Keratinocyte (primary cell): ENCODE data around the gene PLA2G15. TPM values are rescaled to one million over a fixed set of nuclear protein-coding genes. Genes with fewer than 3 reads are reported as not detected.
A peak's percentile ranks its signal among the peaks of the same experiment; 100 is the strongest.

ENCODE experiments used
- DNase-seq: peaks from one replicate; pipeline ENCODE4 v3.0.0-alpha.2; 2011; ENCODE audit warnings: low read depth, missing footprints, low spot score
- FAIRE-seq: peaks from 2 replicates; lab custom pipeline; 2011; peaks lifted over from hg19 to GRCh38; lab: Jason Lieb, UNC
- H2AFZ ChIP-seq: 2 replicates; pipeline ENCODE4 v1.6.0; 2012; ENCODE audit warnings: low read length, control low read depth, inconsistent platforms; ENCODE audit not compliant: control insufficient read depth
- H3K27ac ChIP-seq: 2 replicates; pipeline ENCODE4 v1.5.1; 2011; ENCODE audit warnings: low read length; ENCODE audit not compliant: control insufficient read depth, insufficient read depth
- H3K27me3 ChIP-seq: 3 replicates; pipeline ENCODE4 v1.6.0; 2011; ENCODE audit warnings: low read length; ENCODE audit not compliant: control insufficient read depth, insufficient read depth; ENCODE audit errors: extremely low read depth
- H3K36me3 ChIP-seq, 2 experiments: 2 replicates in 1 of 2; 3 replicates in 1 of 2; pipeline ENCODE4 v1.5.1; 2011; ENCODE audit warnings: low read length in 2 of 2, mild to moderate bottlenecking in 1 of 2; ENCODE audit not compliant: control insufficient read depth in 2 of 2, insufficient read depth in 2 of 2; ENCODE audit errors: extremely low read depth in 1 of 2
- H3K4me1 ChIP-seq: 3 replicates; pipeline ENCODE4 v1.5.1; 2011; ENCODE audit warnings: low read length; ENCODE audit not compliant: control insufficient read depth, insufficient read depth; ENCODE audit errors: extremely low read depth
- H3K4me2 ChIP-seq: 3 replicates; pipeline ENCODE4 v1.6.0; 2011; ENCODE audit warnings: low read depth, low read length; ENCODE audit not compliant: control insufficient read depth, insufficient read depth; ENCODE audit errors: extremely low read depth
- H3K4me3 ChIP-seq, 3 experiments: fragments of 200-600 bp in 1 of 3; sonication (generic) in 1 of 3; 2 replicates in 2 of 3; 3 replicates in 1 of 3; pipeline ENCODE4 v1.5.1; 2011 to 2016; ENCODE audit warnings: low read length in 3 of 3, mild to moderate bottlenecking in 3 of 3, control low read depth in 2 of 3, inconsistent platforms in 1 of 3, low read depth in 1 of 3, mixed read lengths in 1 of 3, mixed run types in 1 of 3, moderate library complexity in 1 of 3; ENCODE audit not compliant: control insufficient read depth in 2 of 3, insufficient read depth in 2 of 3; ENCODE audit errors: extremely low read depth in 1 of 3
- H3K79me2 ChIP-seq: 2 replicates; pipeline ENCODE4 v1.6.0; 2012; ENCODE audit warnings: low read length; ENCODE audit not compliant: control insufficient read depth, insufficient read depth
- H3K9ac ChIP-seq: 3 replicates; pipeline ENCODE4 v1.6.0; 2011; ENCODE audit warnings: low read length; ENCODE audit not compliant: control insufficient read depth, insufficient read depth; ENCODE audit errors: extremely low read depth
- H3K9me1 ChIP-seq: 3 replicates; pipeline ENCODE4 v1.6.0; 2011; ENCODE audit warnings: low read length; ENCODE audit not compliant: control insufficient read depth, insufficient read depth; ENCODE audit errors: extremely low read depth
- H3K9me3 ChIP-seq: 2 replicates; pipeline ENCODE4 v1.5.1; 2012; ENCODE audit warnings: low read depth, low read length; ENCODE audit not compliant: control insufficient read depth
- H4K20me1 ChIP-seq: 3 replicates; pipeline ENCODE4 v1.6.0; 2011; ENCODE audit warnings: low read length; ENCODE audit not compliant: control insufficient read depth, insufficient read depth; ENCODE audit errors: extremely low read depth
- CTCF ChIP-seq, 3 experiments: IDR thresholded peaks in 1 of 3; conservative IDR thresholded peaks in 1 of 3; optimal IDR thresholded peaks in 1 of 3; 2 replicates in 2 of 3; 3 replicates in 1 of 3; pipeline versions ENCODE3 to v1.5.1; 2011; ENCODE audit warnings: low read length in 3 of 3, mild to moderate bottlenecking in 3 of 3, moderate library complexity in 2 of 3, control low read depth in 1 of 3, inconsistent platforms in 1 of 3; ENCODE audit not compliant: insufficient read depth in 2 of 3; ENCODE audit errors: extremely low read depth in 1 of 3
- EZH2 ChIP-seq: IDR thresholded peaks from one replicate; pipeline ENCODE4 v1.6.1; 2012; ENCODE audit warnings: inconsistent platforms, mild to moderate bottlenecking, low read length, moderate library complexity
- dilution Hi-C: fragments of 300-500 bp; cut with MboI; formaldehyde crosslinking; loops from one replicate; pipeline ENCODE4 v1.7.0; 2020; ENCODE audit warnings: low sequenced_read_pairs; ENCODE audit not compliant: extremely low pct_ligation_motif_present
- polyA plus RNA-seq, 5 experiments: library from polyadenylated mRNA; depleted of rRNA in 3 of 5; stranded (reverse) in 3 of 5; stranded (forward) in 1 of 5; unstranded in 1 of 5; fragments of >200 nt; gene quantifications; 1 replicate in 1 of 5; 2 replicates in 3 of 5; 3 replicates in 1 of 5; pipeline versions ENCODE4 v1.2.1 to v1.2.3, GENCODE V29; 2011 to 2012; ENCODE audit warnings: missing spikeins in 2 of 5, low read depth in 1 of 5, low replicate concordance in 1 of 5

The PLA2G15 gene
- polyA plus RNA-seq, 1 donor (not counting 4 experiments of a cell fraction or from before 2014, with no cell fraction given): 9.2 TPM

- no peak overlapping the region for H3K4me2 ChIP-seq
- H3K36me3 ChIP-seq: peaks cover 37 to 55% of the 10 kb centered on the region in 2 experiments
- H2AFZ ChIP-seq: no peak overlapping the region
- no peak overlapping the region for H3K9ac ChIP-seq
- no peaks in the 10 kb centered on the region for H3K27me3 ChIP-seq
- no peak overlapping the region for H3K4me3 ChIP-seq
- no peak overlapping the region for H3K27ac ChIP-seq
- dilution Hi-C loops: no loop called here
- H3K9me1 ChIP-seq: no peaks in the 10 kb centered on the region
- H3K9me3 ChIP-seq: no peaks in the 10 kb centered on the region
- no peak for DNase-seq
- peaks cover 11% of the 10 kb centered on the region for H4K20me1 ChIP-seq
- TF ChIP-seq EZH2 (no peak), CTCF (optimal IDR thresholded peaks at IDR 0.05 in 1 of 3, IDR thresholded peaks at IDR 0.05 in 1 of 3, conservative IDR thresholded peaks at IDR 0.05 in 1 of 3; ENCODE audit: extremely low read depth in 1 of 3, insufficient read depth in 2 of 3, low read length in 3 of 3) (no peak)
- peaks cover 2% of the 10 kb centered on the region for H3K4me1 ChIP-seq
- peaks cover 11% of the 10 kb centered on the region for H3K79me2 ChIP-seq
- FAIRE-seq: no peak
These were observed 16.5 kb upstream of the PLA2G15 start for GRCh38 chr16:68228652-68229051.

- no peak overlapping the region for H3K4me3 ChIP-seq
- no peaks in the 10 kb centered on the region for H3K9me3 ChIP-seq
- H3K36me3 ChIP-seq: peaks cover 37 to 63% of the 10 kb centered on the region in 2 experiments
- peaks cover 3% of the 10 kb centered on the region for H3K9me1 ChIP-seq
- no peak for FAIRE-seq
- H3K27me3 ChIP-seq: no peaks in the 10 kb centered on the region
- peaks cover 20% of the 10 kb centered on the region for H4K20me1 ChIP-seq
- peaks cover 12% of the 10 kb centered on the region for H3K4me1 ChIP-seq
- no peak overlapping the region for H3K27ac ChIP-seq
- no peak overlapping the region for H2AFZ ChIP-seq
- no peak for DNase-seq
- H3K79me2 ChIP-seq: peaks cover 20% of the 10 kb centered on the region
- TF ChIP-seq EZH2: no peak
- TF ChIP-seq CTCF (optimal IDR thresholded peaks at IDR 0.05 in 1 of 3, IDR thresholded peaks at IDR 0.05 in 1 of 3, conservative IDR thresholded peaks at IDR 0.05 in 1 of 3; ENCODE audit: extremely low read depth in 1 of 3, insufficient read depth in 2 of 3, low read length in 3 of 3): peak; percentile 72 to 95 (median 76)
- no peak overlapping the region for H3K4me2 ChIP-seq
- no peak overlapping the region for H3K9ac ChIP-seq
- dilution Hi-C loops: no loop called here
These were observed 15.6 kb upstream of the PLA2G15 start for GRCh38 chr16:68229431-68230175.
